Measurements from ENCODE around the gene ZNRF1. TPM values are rescaled to one million over a fixed set of nuclear protein-coding genes. Genes with fewer than 3 reads are reported as not detected.

The ZNRF1 gene
- polyA plus RNA-seq, 2 of the 4 experiments (the other 2 are of a cell fraction): 18.6 to 22.6 TPM

DNA sequence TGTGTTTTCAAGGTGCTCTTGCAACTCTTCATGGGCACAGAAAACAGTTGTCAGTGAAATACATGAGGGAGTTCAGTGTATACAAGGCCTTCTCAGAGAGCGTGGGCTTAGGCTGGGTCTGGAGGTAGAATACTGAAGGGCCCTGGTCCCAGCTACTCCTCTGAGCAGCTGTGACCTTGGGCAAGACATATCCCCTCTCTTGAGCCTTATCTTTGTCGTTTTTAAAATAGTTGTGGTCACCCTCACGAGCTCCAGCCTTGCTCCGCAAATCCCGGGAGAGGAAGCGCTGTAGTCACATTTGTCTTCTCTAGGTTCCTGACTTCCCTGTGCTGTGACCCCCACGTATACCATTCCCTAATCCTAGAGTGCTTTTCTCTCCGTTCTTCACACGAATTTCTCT, 3.6 kb downstream of the ZNRF1 start:
- ATAC-seq: no peak
- H3K9me3 ChIP-seq: no peaks in the 10 kb centered on the region
- peaks cover 21% of the 10 kb centered on the region for H3K4me1 ChIP-seq
- no peak overlapping the region for H3K27ac ChIP-seq
- no peak for FAIRE-seq
- POLR2A ChIA-PET: interaction anchor here (1.1 kb wide), 1 partner anchor 17 kb away, joined by 3 read pairs; the partner anchor contains the start of gene WDR59
- H3K4me3 ChIP-seq: no peak overlapping the region
- CTCF ChIA-PET: interaction anchor here (1.3 to 9.2 kb wide), 3 partner anchors 10 to 114 kb away, joined by 3 to 92 read pairs (median 4); partner anchors contain the start of gene LDHD
- TF ChIP-seq BHLHE40 (IDR thresholded peaks at IDR 0.05; ENCODE audit: low read depth, low read length) (no peak), POLR2AphosphoS2 (conservative IDR thresholded peaks at IDR 0.05; ENCODE audit: low read length) (no peak), SMC3 (IDR thresholded peaks at IDR 0.05) (no peak), ESRRA (IDR thresholded peaks at IDR 0.05; ENCODE audit: borderline replicate concordance, low read length) (no peak), NPAS2 (CRISPR knock-in tag; IDR thresholded peaks at IDR 0.05; ENCODE audit: borderline replicate concordance) (no peak), RARB (CRISPR knock-in tag; IDR thresholded peaks at IDR 0.05) (no peak), GATA3 (IDR thresholded peaks at IDR 0.05; ENCODE audit: borderline replicate concordance) (no peak)
- TF ChIP-seq, protein P1, sequence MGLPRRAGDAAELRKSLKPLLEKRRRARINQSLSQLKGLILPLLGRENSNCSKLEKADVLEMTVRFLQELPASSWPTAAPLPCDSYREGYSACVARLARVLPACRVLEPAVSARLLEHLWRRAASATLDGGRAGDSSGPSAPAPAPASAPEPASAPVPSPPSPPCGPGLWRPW (IDR thresholded peaks at IDR 0.05): no peak
- TF ChIP-seq, protein P2, sequence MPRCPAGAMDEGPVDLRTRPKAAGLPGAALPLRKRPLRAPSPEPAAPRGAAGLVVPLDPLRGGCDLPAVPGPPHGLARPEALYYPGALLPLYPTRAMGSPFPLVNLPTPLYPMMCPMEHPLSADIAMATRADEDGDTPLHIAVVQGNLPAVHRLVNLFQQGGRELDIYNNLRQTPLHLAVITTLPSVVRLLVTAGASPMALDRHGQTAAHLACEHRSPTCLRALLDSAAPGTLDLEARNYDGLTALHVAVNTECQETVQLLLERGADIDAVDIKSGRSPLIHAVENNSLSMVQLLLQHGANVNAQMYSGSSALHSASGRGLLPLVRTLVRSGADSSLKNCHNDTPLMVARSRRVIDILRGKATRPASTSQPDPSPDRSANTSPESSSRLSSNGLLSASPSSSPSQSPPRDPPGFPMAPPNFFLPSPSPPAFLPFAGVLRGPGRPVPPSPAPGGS (IDR thresholded peaks at IDR 0.05): no peak
- 88% methylated on average over 9 of the region's 9 CpGs for WGBS (ENCODE audit: missing lambda C conversion rate)
- no peak for DNase-seq (ENCODE audit: low read depth in 1 of 2, low spot score in 1 of 2)
- H3K4me2 ChIP-seq: no peak overlapping the region

DNA sequence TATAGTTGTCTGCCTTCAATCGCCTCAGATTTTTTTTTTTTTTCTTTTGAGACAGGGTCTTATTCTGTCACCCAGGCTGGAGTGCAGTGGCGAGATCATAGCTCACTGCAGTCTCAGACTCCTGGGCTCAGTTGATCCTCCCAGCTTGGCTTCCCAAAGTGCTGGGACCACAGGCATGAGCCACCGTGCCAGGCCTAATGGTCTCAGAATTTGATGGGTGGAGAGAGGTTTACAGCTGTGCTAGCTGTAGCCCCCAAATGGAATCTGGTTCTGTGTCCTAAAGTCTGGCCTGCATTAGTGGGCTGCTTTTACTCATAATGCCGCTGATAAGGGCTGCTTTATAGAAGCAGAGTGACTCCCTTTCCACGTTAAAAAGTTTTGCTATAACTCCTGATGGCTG, 5.1 kb downstream of the ZNRF1 start:
- Histone ChIP-seq H3K9me3 (no peaks in the 10 kb centered on the region), H3K4me1 (peaks cover 16% of the 10 kb centered on the region), H3K4me3 (no peak overlapping the region), H3K4me2 (no peak overlapping the region), H3K27ac (no peak overlapping the region)
- ATAC-seq (no peak), DNase-seq (ENCODE audit: low read depth in 1 of 2, low spot score in 1 of 2) (no peak), FAIRE-seq (no peak)
- POLR2A ChIA-PET: no interaction called here
- WGBS (ENCODE audit: missing lambda C conversion rate): 97% methylated on average over 5 of the region's 5 CpGs
- no peak for TF ChIP-seq KDM5A (IDR thresholded peaks at IDR 0.05)
- TF ChIP-seq HOXA7 (CRISPR knock-in tag; IDR thresholded peaks at IDR 0.05): no peak
- TF ChIP-seq, protein P3, sequence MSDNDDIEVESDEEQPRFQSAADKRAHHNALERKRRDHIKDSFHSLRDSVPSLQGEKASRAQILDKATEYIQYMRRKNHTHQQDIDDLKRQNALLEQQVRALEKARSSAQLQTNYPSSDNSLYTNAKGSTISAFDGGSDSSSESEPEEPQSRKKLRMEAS (IDR thresholded peaks at IDR 0.05): no peak
- TF ChIP-seq, protein P4, sequence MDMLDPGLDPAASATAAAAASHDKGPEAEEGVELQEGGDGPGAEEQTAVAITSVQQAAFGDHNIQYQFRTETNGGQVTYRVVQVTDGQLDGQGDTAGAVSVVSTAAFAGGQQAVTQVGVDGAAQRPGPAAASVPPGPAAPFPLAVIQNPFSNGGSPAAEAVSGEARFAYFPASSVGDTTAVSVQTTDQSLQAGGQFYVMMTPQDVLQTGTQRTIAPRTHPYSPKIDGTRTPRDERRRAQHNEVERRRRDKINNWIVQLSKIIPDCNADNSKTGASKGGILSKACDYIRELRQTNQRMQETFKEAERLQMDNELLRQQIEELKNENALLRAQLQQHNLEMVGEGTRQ (IDR thresholded peaks at IDR 0.05): no peak
- no peak for TF ChIP-seq CBX8 (IDR thresholded peaks at IDR 0.05)
- TF ChIP-seq, protein P5, sequence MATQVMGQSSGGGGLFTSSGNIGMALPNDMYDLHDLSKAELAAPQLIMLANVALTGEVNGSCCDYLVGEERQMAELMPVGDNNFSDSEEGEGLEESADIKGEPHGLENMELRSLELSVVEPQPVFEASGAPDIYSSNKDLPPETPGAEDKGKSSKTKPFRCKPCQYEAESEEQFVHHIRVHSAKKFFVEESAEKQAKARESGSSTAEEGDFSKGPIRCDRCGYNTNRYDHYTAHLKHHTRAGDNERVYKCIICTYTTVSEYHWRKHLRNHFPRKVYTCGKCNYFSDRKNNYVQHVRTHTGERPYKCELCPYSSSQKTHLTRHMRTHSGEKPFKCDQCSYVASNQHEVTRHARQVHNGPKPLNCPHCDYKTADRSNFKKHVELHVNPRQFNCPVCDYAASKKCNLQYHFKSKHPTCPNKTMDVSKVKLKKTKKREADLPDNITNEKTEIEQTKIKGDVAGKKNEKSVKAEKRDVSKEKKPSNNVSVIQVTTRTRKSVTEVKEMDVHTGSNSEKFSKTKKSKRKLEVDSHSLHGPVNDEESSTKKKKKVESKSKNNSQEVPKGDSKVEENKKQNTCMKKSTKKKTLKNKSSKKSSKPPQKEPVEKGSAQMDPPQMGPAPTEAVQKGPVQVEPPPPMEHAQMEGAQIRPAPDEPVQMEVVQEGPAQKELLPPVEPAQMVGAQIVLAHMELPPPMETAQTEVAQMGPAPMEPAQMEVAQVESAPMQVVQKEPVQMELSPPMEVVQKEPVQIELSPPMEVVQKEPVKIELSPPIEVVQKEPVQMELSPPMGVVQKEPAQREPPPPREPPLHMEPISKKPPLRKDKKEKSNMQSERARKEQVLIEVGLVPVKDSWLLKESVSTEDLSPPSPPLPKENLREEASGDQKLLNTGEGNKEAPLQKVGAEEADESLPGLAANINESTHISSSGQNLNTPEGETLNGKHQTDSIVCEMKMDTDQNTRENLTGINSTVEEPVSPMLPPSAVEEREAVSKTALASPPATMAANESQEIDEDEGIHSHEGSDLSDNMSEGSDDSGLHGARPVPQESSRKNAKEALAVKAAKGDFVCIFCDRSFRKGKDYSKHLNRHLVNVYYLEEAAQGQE (IDR thresholded peaks at IDR 0.05): no peak
- TF ChIP-seq GATA3 (IDR thresholded peaks at IDR 0.05; ENCODE audit: borderline replicate concordance): no peak
- TF ChIP-seq RAD21 (conservative IDR thresholded peaks at IDR 0.05 in 1 of 2, IDR thresholded peaks at IDR 0.05 in 1 of 2): no peak
- no peak for TF ChIP-seq TP53 (CRISPR knock-in tag; IDR thresholded peaks at IDR 0.05)
- TF ChIP-seq, protein P6, sequence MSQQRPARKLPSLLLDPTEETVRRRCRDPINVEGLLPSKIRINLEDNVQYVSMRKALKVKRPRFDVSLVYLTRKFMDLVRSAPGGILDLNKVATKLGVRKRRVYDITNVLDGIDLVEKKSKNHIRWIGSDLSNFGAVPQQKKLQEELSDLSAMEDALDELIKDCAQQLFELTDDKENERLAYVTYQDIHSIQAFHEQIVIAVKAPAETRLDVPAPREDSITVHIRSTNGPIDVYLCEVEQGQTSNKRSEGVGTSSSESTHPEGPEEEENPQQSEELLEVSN (IDR thresholded peaks at IDR 0.05; ENCODE audit: borderline replicate concordance, low read depth): no peak
- TF ChIP-seq, protein P7, sequence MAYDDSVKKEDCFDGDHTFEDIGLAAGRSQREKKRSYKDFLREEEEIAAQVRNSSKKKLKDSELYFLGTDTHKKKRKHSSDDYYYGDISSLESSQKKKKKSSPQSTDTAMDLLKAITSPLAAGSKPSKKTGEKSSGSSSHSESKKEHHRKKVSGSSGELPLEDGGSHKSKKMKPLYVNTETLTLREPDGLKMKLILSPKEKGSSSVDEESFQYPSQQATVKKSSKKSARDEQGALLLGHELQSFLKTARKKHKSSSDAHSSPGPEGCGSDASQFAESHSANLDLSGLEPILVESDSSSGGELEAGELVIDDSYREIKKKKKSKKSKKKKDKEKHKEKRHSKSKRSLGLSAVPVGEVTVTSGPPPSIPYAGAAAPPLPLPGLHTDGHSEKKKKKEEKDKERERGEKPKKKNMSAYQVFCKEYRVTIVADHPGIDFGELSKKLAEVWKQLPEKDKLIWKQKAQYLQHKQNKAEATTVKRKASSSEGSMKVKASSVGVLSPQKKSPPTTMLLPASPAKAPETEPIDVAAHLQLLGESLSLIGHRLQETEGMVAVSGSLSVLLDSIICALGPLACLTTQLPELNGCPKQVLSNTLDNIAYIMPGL (CRISPR knock-in tag; IDR thresholded peaks at IDR 0.05; ENCODE audit: borderline replicate concordance): no peak
- TF ChIP-seq, protein P8, sequence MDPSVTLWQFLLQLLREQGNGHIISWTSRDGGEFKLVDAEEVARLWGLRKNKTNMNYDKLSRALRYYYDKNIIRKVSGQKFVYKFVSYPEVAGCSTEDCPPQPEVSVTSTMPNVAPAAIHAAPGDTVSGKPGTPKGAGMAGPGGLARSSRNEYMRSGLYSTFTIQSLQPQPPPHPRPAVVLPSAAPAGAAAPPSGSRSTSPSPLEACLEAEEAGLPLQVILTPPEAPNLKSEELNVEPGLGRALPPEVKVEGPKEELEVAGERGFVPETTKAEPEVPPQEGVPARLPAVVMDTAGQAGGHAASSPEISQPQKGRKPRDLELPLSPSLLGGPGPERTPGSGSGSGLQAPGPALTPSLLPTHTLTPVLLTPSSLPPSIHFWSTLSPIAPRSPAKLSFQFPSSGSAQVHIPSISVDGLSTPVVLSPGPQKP (IDR thresholded peaks at IDR 0.05; ENCODE audit: low read depth, low read length): no peak
- no peak for TF ChIP-seq POLR2A (IDR thresholded peaks at IDR 0.05; ENCODE audit: low read length)
- no peak for TF ChIP-seq FOSB (CRISPR knock-in tag; IDR thresholded peaks at IDR 0.05)
- no peak for TF ChIP-seq NFE2L2 (conservative IDR thresholded peaks at IDR 0.05; ENCODE audit: low read length)
- no peak for TF ChIP-seq CBX2 (IDR thresholded peaks at IDR 0.05; ENCODE audit: borderline replicate concordance, low read depth)
- no peak for TF ChIP-seq JUNB (IDR thresholded peaks at IDR 0.05)
- CTCF ChIA-PET: interaction anchor here (9.2 kb wide), 1 partner anchor 106 kb away, joined by 92 read pairs; no protein-coding TSS in a partner anchor

Measured in A549 (cell line).